Sigmoid colon (tissue), 4 donors: ENCODE data around the gene SERPIND1.

Experiments used
- CTCF ChIP-seq, 4 experiments: fragments of 450-650 bp in 3 of 4; fragments of 200-600 bp in 1 of 4; IDR thresholded peaks; one replicate each; pipeline ENCODE4 v1.5.1; 2016 to 2019; ENCODE audit warnings: antibody characterized with exemption in 4 of 4, mild to moderate bottlenecking in 3 of 4, moderate library complexity in 2 of 4
- EP300 ChIP-seq, 4 donors: sonication (generic); formaldehyde crosslinking; IDR thresholded peaks; one replicate each; pipeline ENCODE4 v1.6.1; 2017; ENCODE audit warnings: antibody characterized with exemption in 4 of 4

GRCh38 chr22:20782083-20782482, 8.2 kb downstream of the SERPIND1 start:
- no peak for TF ChIP-seq CTCF (IDR thresholded peaks at IDR 0.05)
- no peak for TF ChIP-seq EP300 (IDR thresholded peaks at IDR 0.05)
